ENCODE measurements around the gene HAPLN1.

The HAPLN1 gene

DNA sequence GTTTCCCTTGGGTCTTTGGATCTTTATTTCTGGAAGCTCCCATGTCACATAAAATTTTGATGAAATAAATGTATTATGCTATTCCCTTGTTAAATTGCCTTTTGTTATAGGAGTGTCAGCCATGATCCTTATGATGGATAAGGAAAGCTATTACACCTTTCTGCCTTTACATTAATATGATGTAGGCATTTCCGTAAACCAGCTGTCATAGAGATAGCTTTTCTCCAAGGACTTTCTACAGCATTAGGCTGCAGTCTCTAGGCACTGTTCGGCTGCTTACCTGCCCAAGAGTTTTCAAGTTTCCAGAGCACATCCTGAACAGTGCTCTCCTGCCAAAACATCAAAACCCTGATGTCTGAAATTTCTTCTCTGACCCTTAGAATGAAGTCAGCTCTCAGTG is 87.4 kb downstream of the HAPLN1 start:
- DNase-seq, result no peak

DNA sequence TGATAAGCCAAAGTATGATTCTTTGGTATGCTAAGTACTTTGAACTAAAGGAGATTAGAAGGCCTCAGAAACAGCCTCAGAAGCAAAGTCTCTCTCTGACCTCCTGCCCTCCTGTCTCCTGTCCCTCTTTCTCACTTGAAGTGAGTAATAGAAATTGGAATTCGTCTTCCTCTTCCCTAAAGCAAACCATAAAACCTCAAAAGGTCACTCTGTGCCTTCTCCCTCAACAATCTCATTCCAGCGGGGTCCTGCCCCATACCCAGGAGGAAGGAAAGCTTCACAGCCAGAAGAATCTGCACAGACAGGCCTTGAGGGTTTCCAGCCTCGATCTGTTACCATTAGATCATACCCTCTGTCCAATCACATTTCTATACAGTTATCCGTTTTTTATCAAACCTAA is 87.8 kb downstream of the HAPLN1 start:
- no peak for DNase-seq

- no peak for DNase-seq
Observed at GRCh38 chr5:83628360-83628759, 92.3 kb downstream of the HAPLN1 start.

GRCh38 chr5:83614841-83615240 is 105.8 kb downstream of the HAPLN1 start:
- DNase-seq, result no peak

DNA sequence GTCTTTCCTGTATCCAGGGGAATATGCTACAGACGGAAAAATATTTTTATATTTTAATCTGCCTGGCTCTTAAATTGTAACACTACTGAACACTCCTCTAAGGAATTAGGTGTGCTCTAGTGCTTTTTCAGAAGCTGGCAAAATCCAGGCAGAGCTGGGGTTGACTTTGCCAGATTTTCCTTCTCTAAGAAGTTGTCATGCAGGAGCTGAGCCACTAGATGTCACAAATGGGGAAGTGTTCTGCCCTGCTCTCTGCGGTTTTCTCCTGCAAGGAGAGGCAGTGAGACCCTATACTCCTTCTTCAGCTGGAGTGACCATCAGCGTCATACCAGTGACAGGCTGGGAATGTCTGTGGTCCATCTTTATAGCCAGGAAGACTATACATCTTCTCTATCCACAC is 112.5 kb downstream of the HAPLN1 start:
- no peak for DNase-seq

DNA sequence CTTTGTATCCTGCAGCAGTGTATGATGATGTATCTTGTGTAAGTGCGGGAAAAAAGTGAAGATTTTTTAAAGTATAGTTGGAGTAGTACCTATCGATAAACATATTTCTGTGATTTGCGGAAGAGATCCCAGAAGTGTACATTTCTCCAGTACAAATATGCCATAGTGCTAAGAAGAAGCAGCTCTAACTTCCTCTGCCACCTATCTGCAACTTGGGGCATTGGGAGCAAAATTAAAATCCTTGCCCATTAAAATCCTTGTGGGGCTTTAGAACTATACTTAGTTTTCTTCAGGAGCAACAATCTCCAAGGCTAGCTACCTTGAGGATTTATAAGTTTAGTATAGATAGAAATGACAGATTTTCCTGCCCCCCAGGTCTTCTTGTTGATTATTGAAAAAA is 125.4 kb downstream of the HAPLN1 start:
- DNase-seq, result no peak

DNA sequence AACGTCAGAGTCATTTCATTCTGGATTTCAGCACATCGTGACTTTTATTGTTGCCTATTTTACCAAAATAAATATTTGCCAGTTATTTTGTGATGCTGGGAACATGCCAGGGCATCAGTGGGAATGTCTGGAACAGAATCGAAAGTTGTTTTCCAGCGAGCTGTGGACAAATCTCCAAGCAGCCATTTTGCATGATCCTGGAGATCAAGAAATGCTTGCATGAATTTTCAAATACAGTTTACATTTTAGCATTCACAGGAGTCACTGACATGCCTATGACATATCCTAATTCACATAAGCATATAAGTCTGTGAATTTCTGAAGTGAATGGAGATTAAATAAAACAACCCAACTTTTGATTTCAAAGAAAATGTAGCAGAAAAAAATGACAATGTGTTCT is 129.7 kb downstream of the HAPLN1 start:
- DNase-seq, result no peak

DNA sequence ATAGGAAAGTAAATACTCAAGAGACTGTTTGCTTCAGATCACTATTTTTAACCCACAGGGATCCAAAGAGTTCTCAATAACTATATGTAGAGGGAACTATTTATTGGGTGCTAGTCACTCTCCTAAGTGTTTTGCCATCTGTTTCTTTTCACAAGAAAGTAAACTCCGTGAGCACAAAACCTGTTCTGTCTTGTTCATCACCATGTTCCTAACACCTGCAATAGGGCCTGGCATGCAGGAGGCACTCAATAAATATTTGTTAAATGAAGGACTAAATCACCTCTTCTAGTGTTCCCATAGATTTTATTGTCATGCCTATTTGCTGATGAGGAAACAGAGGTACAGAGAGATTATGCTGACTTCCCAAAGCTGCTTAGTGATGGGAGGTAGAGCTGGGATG is 130.9 kb downstream of the HAPLN1 start:
- DNase-seq, result no peak
